NB4 (cell line): ENCODE results near the gene GAN.

ENCODE experiments used
- CTCF ChIP-seq: IDR thresholded peaks from one replicate; pipeline ENCODE4 v1.5.1; 2012; ENCODE audit warnings: low read depth, low read length
- POLR2A ChIP-seq: IDR thresholded peaks from 2 replicates; pipeline ENCODE4 v1.6.1; 2011; ENCODE audit warnings: mild to moderate bottlenecking; ENCODE audit not compliant: insufficient read length; ENCODE audit errors: extremely low read depth

DNA sequence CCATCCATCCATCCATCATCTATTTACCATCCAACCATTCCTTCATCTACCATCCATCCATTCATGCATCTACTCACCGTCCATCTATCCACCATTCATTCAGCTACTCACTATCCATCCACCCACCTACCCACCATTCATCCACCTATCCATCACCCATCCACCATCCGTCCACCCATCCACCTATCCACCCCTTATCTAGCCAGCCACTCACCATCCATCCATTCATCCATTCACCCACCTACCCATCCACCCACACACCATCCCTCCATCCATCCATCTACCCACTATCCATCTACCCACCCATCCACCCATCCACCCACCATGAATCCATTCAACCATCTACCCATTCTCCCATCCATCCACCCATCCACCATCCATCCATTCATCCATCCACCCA is 49.7 kb upstream of the GAN start:
- TF ChIP-seq CTCF, result no peak
- no peak for TF ChIP-seq POLR2A
